K562 (cell line): Measurements from ENCODE around the gene ZBTB16. TPM values are rescaled to one million over a fixed set of nuclear protein-coding genes. Genes with fewer than 3 reads are reported as not detected.

ENCODE experiments used
- ADNP ChIP-seq: fragments of 200-800 bp; sonication (Bioruptor generic); IDR thresholded peaks from 2 replicates; pipeline ENCODE4 v1.6.1; 2016; ENCODE audit warnings: missing genetic modification characterization, missing compliant biosample characterization
- PHTF2 ChIP-seq: fragments of 250-450 bp; sonication (Bioruptor Pico); IDR thresholded peaks from 2 replicates; pipeline ENCODE4 v1.5.0; 2021; ENCODE audit warnings: mild to moderate bottlenecking
- SETDB1 ChIP-seq: IDR thresholded peaks from one replicate; pipeline ENCODE4 v1.6.1; 2012; ENCODE audit warnings: low read length, control low read depth, inconsistent platforms
- ZNF407 ChIP-seq: fragments of 450-650 bp; IDR thresholded peaks from 2 replicates; pipeline ENCODE4 v1.6.1; 2016; ENCODE audit warnings: low read depth
- polyA plus RNA-seq, 8 experiments: library from polyadenylated mRNA; depleted of rRNA in 4 of 8; stranded (reverse) in 5 of 8; unstranded in 3 of 8; fragments of >200 nt; fragmentation: Nextera tagmentation in 2 of 8; fragmentation: Illumina TruSeq in 1 of 8; extraction: Ambion mirVana in 2 of 8; extraction: Trizol in 1 of 8; gene quantifications; 2 replicates each; pipeline versions ENCODE4 v1.2.1 to v1.2.3, GENCODE V29; 2011 to 2014; ENCODE audit warnings: inconsistent platforms in 1 of 8, missing spikeins in 1 of 8
- total RNA-seq, 7 experiments: library from RNA; depleted of rRNA in 6 of 7; stranded (reverse); fragments of >200 nt in 6 of 7; fragmentation: Illumina TruSeq in 2 of 7; extraction: Trizol in 2 of 7; gene quantifications; 2 replicates each; pipeline versions ENCODE4 v1.2.1 to v1.2.3, GENCODE V29; 2011 to 2021; ENCODE audit warnings: low replicate concordance in 1 of 7

Gene ZBTB16
- total and polyA plus RNA-seq, 9 of the 15 experiments (the other 6 are each of a cell fraction or from before 2014, with no cell fraction given), result 0.06 to 0.40 (median 0.24) TPM; not detected in 4

GRCh38 chr11:114250993-114251814, 191.7 kb downstream of the ZBTB16 start (continued):
- no peak for TF ChIP-seq ZNF407
- no peak for TF ChIP-seq ADNP (tag)
- TF ChIP-seq PHTF2 (CRISPR knock-in tag), result no peak
- no peak for TF ChIP-seq SETDB1
